Effector CD8-positive, alpha-beta T cell (primary cell): ENCODE data around the gene LIMS2.
A peak's percentile ranks its signal among the peaks of the same experiment; 100 is the strongest.

Experiments used
- DNase-seq: peaks from one replicate; lab custom pipeline; 2025; lab: John Stamatoyannopoulos, UW
- total RNA-seq, 4 experiments: gene quantifications; one replicate each; lab custom pipeline; 2026; lab: John Stamatoyannopoulos, UW

The LIMS2 gene
- 0.85 to 2.2 (median 1.5) reads per million in 4 experiments for total RNA-seq

GRCh38 chr2:127675331-127676261, at the start of gene LIMS2:
TSS of gene LIMS2 (minus strand) at chr2:127675530. CDS start at chr2:127675024, 506 bp downstream.
- no peak for DNase-seq

GRCh38 chr2:127722807-127723206, 47.5 kb upstream of the LIMS2 start:
- DNase-seq: no peak

GRCh38 chr2:127721978-127722355, 46.6 kb upstream of the LIMS2 start:
- DNase-seq: no peak

GRCh38 chr2:127721311-127721977, 46.1 kb upstream of the LIMS2 start:
- DNase-seq: no peak

- DNase-seq: no peak
These were observed 44.2 kb upstream of the LIMS2 start for GRCh38 chr2:127719301-127720218.

- no peak for DNase-seq
These were observed 42.9 kb upstream of the LIMS2 start for GRCh38 chr2:127718271-127718670.

- DNase-seq: no peak
These were observed 40.6 kb upstream of the LIMS2 start for GRCh38 chr2:127715778-127716449.

- DNase-seq: no peak
These were observed 38.2 kb upstream of the LIMS2 start for GRCh38 chr2:127713562-127713961.

- no peak for DNase-seq
These were observed 37.7 kb upstream of the LIMS2 start for GRCh38 chr2:127712999-127713398.

GRCh38 chr2:127709336-127709735, 34.0 kb upstream of the LIMS2 start:
- DNase-seq: no peak

GRCh38 chr2:127707890-127708648, 32.7 kb upstream of the LIMS2 start:
- DNase-seq: no peak

- DNase-seq: no peak
These were observed 31.1 kb upstream of the LIMS2 start for GRCh38 chr2:127706215-127706990.

GRCh38 chr2:127705391-127706065, 30.2 kb upstream of the LIMS2 start:
- no peak for DNase-seq

- no peak for DNase-seq
These were observed 29.5 kb upstream of the LIMS2 start for GRCh38 chr2:127704641-127705390.

- DNase-seq: no peak
These were observed 28.0 kb upstream of the LIMS2 start for GRCh38 chr2:127703282-127703681.

- DNase-seq: no peak
These were observed 27.2 kb upstream of the LIMS2 start for GRCh38 chr2:127702395-127703009.

GRCh38 chr2:127701651-127702394, 26.5 kb upstream of the LIMS2 start:
- peak; percentile 54 for DNase-seq
